Measurements from ENCODE around the gene HDGF. TPM values are rescaled to one million over a fixed set of nuclear protein-coding genes. Genes with fewer than 3 reads are reported as not detected.

The HDGF gene
- total and polyA plus RNA-seq, 12 donors = 69.8 to 202 (median 144) TPM

DNA sequence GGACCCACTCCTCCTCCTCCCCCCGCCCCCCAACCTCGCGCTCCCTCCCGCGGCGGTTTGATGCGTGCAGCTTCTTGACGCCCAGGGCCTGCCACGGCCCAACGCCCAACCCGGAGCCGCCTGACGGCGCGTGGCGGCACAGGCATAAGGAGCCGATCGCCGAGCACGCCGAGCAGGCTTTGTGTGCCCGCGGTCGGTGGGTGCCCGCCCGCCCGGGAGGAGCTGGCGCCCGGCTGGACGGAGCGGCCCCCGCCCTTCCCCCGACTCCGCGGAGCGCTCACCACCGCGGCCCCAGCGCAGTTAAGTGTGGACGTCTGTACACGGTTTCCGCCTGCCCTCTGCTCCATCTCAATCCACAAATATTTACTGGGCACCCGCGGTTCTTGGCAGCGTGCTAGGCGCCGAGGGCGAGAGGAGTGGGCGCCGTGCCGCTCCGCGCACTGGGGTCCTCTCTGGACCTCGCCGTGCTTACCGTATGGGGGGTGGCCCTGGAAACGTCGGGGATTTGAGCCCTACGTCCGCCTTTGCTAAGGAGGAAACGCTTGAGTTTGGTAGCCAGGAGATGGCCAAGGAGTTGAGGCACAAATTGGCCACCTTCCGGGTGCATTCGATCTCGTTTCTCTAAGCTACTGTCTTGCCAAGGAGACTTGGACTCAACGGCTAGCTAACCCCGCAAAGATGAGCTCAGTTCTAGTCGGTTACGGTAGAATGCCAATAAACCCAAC is 444 bp upstream of the HDGF start:
- TF ChIP-seq, protein P1, sequence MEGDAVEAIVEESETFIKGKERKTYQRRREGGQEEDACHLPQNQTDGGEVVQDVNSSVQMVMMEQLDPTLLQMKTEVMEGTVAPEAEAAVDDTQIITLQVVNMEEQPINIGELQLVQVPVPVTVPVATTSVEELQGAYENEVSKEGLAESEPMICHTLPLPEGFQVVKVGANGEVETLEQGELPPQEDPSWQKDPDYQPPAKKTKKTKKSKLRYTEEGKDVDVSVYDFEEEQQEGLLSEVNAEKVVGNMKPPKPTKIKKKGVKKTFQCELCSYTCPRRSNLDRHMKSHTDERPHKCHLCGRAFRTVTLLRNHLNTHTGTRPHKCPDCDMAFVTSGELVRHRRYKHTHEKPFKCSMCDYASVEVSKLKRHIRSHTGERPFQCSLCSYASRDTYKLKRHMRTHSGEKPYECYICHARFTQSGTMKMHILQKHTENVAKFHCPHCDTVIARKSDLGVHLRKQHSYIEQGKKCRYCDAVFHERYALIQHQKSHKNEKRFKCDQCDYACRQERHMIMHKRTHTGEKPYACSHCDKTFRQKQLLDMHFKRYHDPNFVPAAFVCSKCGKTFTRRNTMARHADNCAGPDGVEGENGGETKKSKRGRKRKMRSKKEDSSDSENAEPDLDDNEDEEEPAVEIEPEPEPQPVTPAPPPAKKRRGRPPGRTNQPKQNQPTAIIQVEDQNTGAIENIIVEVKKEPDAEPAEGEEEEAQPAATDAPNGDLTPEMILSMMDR (IDR thresholded peaks at IDR 0.05) = peak in 2 of 9 donors; percentile 11 to 16
- intact Hi-C loops (cut with DNase I) = loop anchor here in 6 of 10 donors (1.0 to 2.0 kb wide), 2 partner anchors 14 to 15 kb away; partner anchors contain the start of gene PRCC (in 3 of the 6)
- H3K4me3 ChIP-seq = peak overlapping the region; percentile 79 to 99 (median 97)
- H3K27ac ChIP-seq = peak overlapping the region; percentile 94 to 100 (median 100)
- H3K27me3 ChIP-seq = no peaks in the 10 kb centered on the region
- no peaks in the 10 kb centered on the region for H3K9me3 ChIP-seq
- peaks cover 0 to 3% (median 0%) of the 10 kb centered on the region in 9 donors for H3K36me3 ChIP-seq
- 0% methylated on average over 63 to 68 of the region's 68 CpGs for WGBS, 2 donors
- H3K4me1 ChIP-seq = peaks cover 30 to 66% (median 50%) of the 10 kb centered on the region in 9 donors
- ATAC-seq = peak; percentile 75 to 89 (median 84)
- DNase-seq = peak; percentile 98

DNA sequence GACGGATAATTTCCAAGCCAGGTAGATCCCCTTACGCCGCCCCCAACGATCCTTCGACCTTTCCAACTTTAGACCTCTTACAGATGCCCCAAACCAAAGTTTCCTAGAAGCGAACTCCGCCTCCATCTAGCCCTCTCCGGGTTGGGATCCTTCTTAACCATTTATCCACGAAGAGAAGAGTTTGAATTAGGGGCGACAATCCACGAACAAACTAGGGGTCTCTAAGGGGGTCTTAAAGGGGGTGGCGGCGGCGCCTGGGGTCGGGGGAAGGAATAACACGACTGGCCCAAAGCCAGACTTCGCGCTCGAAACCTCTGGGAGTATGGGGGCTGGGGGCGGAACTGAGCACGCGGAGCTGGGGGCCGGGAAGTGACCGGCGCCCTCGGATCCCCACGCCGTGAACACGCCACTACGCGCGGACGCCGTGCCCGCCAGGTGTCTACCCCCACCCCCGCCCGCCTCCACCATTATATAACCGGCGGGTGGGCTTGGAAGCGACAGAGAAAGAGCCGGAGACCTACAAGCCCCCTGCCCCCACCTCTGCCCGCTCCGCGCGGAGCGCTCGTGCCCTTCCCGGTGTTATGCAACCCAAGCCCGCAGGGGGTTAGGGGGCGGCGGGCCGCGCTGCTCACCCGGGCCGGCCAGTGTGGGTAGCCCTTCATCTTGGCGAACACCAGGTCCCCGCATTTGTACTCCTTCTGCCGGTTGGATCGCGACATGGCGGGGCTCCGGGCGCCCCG is 594 bp downstream of the HDGF start:
- intact Hi-C loops (cut with DNase I) = loop anchor here in 3 of 10 donors (1.0 to 2.0 kb wide), 2 partner anchors 15 to 16 kb away; partner anchors contain the start of gene PRCC (in 1 of the 3)
- peaks cover 36 to 70% (median 59%) of the 10 kb centered on the region in 9 donors for H3K4me1 ChIP-seq
- TF ChIP-seq, protein P1 (IDR thresholded peaks at IDR 0.05) = peak in 3 of 9 donors; percentile 7 to 14 (median 13)
- H3K4me3 ChIP-seq = peak overlapping the region; percentile 68 to 99 (median 97)
- peaks cover 0 to 3% (median 0%) of the 10 kb centered on the region in 9 donors for H3K36me3 ChIP-seq
- H3K27me3 ChIP-seq = no peaks in the 10 kb centered on the region
- ATAC-seq (peak in 5 of 8 donors; percentile 2 to 16 (median 4)), DNase-seq (peak; percentile 55 to 69)
- H3K9me3 ChIP-seq = no peaks in the 10 kb centered on the region
- H3K27ac ChIP-seq = peak overlapping the region; percentile 94 to 100 (median 100)
- WGBS, 2 donors = 0% methylated on average over 58 to 64 of the region's 64 CpGs

DNA sequence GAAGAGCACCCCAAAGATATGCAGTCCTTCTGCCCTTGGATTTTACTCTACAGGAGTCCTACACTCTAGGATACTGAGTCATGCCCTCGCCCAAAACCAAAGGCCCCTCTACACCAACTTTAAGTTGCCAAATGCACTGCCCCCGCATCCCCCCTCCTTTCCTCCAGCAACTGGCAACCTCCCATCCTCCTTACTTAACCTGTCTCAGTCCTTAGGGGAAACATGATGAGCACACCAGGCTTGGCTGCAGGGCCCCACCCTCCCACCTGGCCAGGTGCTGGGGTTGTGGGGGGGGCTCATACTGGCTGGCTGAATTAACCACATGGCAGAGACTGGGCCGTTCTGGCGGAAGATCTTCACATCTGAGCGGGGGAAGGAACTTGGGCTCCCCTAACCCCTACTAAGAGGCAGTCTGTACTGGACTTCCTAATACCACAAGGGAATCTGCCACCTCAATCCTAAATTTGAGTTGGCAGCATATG is 1.2 kb downstream of the HDGF start:
- Histone ChIP-seq H3K4me1 (peaks cover 39 to 70% (median 65%) of the 10 kb centered on the region in 9 donors), H3K4me3 (peak overlapping the region; percentile 68 to 99 (median 97)), H3K9me3 (no peaks in the 10 kb centered on the region), H3K27ac (peak overlapping the region; percentile 94 to 100 (median 100)), H3K27me3 (no peaks in the 10 kb centered on the region), H3K36me3 (peaks cover 0 to 4% (median 0%) of the 10 kb centered on the region in 9 donors)
- DNase-seq (no peak), ATAC-seq (no peak)
- 3 to 4% methylated on average over 5 of the region's 5 CpGs for WGBS, 2 donors
- intact Hi-C loops (cut with DNase I) = loop anchor here in 1 of 10 donors (2.0 kb wide), 1 partner anchor 17 kb away; the partner anchor contains the start of gene PRCC
- TF ChIP-seq, protein P1 (IDR thresholded peaks at IDR 0.05) = no peak
